Umbilical cord (tissue), 2 donors: ENCODE data around the gene B4GALT1. TPM values are rescaled to one million over a fixed set of nuclear protein-coding genes. Genes with fewer than 3 reads are reported as not detected.
"Not testable (repeated sequence)": the region's sequence is repeated elsewhere in the genome, so short reads cannot be mapped to it uniquely, and the experiment has no call there.

ENCODE experiments used
- DNase-seq: peaks from one replicate; pipeline ENCODE4 v3.0.0-alpha.2; 2015; ENCODE audit warnings: low spot score
- total RNA-seq: library from RNA; depleted of rRNA; stranded (reverse); fragments of >200 nt; gene quantifications from one replicate; pipeline ENCODE4 v1.2.3, GENCODE V29; 2014; ENCODE audit warnings: low replicate concordance; ENCODE audit not compliant: insufficient read depth

Gene B4GALT1
- total RNA-seq, 1 donor from 2014 or later, result 32.5 TPM

DNA sequence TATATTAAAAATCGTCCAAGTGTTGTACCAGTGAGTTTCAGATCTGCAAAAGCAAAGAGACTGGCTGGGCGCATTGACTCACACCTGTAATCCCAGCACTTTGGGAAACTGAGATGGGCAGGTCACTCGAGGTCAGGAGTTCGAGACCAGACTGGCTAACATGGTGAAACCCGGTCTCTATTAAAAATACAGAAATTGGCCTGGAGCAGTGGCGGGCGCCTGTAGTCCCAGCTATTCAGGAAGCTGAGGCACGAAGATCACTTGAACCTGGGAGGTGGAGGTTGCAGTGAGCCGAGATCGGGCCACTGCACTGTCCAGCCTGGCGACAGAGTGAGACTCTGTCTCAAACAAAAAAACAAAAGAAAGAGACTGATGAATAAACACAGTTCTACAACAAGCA lies 18.3 kb upstream of the B4GALT1 start:
- DNase-seq, result no peak

GRCh38 chr9:33184963-33185362 lies 17.8 kb upstream of the B4GALT1 start:
- DNase-seq, result peak; percentile 63

- no peak for DNase-seq
Measured at GRCh38 chr9:33182519-33182918, 15.4 kb upstream of the B4GALT1 start.

DNA sequence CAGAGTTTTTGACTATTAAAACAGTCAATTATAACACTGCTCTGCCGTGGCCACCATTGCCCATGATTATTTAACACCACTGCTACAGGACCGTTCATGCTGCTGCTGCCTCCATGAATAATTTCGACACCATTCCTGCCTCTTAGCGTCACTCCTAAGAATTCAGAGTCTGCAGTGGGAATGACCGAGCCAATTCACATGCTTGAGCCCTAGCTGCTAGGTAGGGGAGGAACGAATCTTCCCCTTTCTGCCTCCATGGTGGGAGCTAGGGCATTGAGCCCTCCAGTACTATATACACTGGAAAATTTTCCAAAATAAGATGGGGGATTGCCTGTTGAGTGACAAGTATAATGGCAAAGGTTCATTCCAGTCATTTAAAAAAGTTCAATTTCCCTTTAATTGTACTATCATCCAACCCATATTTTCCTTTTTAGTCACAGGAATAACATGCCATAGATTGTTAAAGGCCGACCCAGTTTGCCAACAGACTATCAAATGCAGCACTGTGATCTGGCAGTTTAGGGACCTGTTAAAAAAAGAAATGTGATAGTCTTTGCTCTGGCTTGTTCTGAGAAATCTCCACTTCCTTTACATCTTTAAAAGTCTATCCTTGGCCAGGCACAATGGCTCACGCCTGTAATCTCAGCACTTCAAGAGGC lies 13.5 kb upstream of the B4GALT1 start:
- DNase-seq, result no peak

- DNase-seq, result no peak
Measured at GRCh38 chr9:33178972-33179697, 12.0 kb upstream of the B4GALT1 start.

DNA sequence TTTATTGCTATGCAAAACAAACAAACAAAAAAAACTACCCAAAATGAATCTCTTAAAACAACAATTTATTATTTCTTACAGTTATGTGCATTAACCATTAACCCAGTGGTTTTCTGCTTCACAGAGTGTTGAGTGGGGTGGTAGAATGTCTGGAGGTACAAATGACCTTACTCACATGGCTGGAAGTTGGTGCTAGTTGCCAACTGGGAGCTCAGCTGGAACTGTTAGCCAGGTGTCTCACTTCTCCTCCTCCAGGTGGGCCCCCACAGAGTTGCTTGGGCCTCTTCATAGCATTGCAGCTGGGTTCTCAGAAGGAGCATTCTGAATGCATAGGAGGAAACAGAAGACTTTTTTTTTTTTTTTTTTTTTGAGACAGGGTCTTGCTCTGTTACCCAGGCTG lies 10.5 kb upstream of the B4GALT1 start:
- DNase-seq, result no peak

DNA sequence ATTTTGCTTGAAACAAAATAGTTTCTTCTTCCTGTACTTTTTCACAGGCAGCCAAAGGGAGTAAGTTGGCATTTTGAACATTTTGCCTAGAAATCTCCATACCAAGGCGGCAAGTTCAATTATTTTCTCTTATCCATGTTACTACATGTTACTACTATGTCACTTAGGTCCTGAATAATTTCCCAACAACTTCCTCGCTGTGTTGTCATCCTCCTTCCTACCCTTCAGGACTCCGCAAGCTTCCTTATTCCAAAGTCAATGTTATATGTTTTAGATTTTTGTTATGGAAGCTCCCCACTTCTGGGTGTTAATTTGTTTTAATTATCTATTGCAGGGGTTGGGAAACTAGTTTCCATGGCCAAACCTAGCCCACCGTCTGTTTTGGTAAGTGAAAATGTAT lies 9.9 kb upstream of the B4GALT1 start:
- no peak for DNase-seq

GRCh38 chr9:33175649-33176325 lies 8.7 kb upstream of the B4GALT1 start:
- no peak for DNase-seq

GRCh38 chr9:33172256-33173238 lies 5.4 kb upstream of the B4GALT1 start:
- DNase-seq, result peak; percentile 74

DNA sequence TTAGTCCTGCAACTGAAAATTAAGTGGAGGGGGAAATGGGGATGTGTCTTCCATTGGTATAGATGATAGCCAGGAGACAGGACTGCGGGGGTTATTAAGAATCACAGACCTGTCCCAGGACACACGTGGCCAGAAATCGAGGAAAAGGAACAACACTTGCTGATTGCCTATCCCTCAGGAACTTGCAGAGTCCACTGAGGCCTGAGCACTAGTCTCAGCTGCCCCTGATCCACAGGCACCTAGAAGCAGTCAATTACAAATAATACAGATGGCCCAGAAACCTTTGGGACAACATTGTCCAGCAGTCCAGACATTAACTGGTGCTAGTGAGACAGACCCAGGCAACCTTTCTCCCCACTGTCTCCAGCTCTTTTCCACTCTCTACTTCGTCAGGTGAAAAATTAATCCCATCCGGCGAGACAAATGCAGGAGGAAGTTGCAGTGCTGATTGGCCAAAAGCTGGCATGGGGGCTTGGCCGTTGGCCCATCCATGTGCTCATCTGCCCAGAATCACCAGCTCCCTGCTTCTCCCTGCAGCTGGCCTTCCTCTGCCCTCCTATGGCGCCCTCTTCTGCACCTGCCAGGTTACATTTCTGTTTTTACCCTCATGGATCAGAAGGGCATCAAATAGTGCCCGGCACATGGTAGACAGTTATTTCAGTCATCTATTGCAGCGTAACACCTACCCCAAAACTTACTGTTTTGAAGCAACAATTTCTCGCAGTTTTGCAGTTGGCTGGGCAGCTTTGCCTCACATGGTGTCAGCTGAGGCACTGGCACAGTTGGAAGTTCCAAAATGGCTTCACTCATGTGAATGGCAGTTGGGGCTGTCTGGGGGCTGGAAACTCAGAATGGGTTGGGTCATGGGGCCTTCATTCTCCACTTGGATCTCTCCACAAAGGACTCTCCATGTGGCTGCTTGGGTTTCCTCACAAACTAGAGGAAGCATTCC lies 3.6 kb upstream of the B4GALT1 start:
- no peak for DNase-seq

- DNase-seq, result no peak
Measured at GRCh38 chr9:33168941-33169544, 1.9 kb upstream of the B4GALT1 start.

DNA sequence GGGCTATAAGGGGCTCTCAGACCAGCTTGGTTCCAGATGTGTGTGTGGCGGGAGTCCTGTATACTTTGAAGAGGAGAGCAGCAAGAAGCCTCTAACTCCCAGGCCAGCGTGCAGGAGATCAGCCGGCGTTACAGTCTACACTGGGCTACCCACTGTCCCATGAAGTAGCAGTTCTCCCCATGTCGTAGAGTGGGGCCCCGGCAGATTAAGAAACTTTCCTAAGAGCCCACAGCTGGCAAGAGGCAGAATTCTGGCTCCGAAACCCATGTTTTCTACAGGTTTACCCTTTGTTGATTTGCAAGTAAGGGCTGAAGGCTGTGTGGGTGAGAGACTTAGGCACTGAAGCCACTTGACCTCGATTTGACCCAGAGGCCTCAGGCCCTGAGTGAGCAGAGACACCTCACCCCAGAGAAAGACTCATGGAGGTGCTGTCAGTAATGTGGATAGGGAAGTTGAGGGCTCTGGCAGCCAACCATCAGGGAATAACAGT lies 881 bp upstream of the B4GALT1 start:
- no peak for DNase-seq

DNA sequence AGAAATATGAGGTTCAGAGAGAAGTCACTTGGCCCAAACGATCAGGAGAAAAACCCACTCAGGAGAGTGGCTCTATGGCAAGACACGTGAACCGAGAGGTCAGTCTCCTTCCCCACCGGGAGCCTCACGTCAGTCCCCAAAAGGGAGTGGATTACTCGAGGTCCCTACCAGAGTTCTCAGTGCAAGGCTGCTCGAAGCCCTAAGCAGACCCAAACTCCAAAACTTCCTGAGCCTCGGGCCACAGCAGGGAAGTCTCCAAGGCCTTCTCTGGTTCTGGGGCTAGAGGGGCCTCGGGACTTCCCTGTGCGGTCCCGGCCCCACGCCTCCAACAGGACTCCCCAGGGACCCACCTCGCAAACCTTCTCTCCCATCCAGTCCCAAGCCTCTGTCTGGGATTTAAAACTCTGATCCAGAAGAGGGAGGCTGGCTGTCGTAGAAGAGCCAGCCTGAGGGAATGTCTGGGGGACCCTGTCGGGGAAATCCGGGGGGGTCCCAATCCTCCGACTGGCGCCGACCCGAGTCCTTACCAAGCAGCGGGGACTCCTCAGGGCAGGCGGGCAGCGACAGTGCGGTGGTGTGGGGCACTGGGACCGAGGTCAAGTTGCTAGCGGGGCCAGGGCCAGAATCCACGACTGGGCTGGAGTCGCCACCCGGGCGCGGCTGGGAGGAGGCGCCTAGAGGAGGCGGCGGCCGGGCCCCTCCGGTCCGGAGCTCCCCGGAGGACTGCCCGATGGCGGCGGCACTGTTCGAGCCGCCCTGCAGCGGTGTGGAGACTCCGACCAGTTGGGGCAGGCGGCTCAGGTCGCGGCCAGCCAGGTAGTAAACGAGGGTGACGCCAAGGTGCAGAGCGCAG lies 679 bp downstream of the B4GALT1 start:
- DNase-seq, result peak; percentile 54

GRCh38 chr9:33165263-33166151 lies 1.6 kb downstream of the B4GALT1 start:
- DNase-seq, result peak; percentile 42

DNA sequence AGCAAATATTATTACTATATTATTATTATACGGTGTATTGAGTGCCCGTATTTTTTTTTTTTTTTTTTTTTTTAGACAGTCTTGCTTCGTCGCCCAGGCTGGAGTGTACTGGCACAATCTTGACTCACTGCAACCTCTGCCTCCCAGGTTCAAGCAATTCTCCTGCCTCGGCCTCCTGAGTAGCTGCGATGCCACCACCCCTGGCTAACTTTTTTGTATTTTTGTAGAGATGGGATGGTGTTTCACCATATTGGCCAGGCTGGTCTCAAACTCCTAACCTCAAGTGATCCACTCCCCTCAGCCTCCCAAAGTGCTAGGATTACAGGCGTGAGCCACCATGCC lies 2.2 kb downstream of the B4GALT1 start:
- DNase-seq, result not testable (repeated sequence)

DNA sequence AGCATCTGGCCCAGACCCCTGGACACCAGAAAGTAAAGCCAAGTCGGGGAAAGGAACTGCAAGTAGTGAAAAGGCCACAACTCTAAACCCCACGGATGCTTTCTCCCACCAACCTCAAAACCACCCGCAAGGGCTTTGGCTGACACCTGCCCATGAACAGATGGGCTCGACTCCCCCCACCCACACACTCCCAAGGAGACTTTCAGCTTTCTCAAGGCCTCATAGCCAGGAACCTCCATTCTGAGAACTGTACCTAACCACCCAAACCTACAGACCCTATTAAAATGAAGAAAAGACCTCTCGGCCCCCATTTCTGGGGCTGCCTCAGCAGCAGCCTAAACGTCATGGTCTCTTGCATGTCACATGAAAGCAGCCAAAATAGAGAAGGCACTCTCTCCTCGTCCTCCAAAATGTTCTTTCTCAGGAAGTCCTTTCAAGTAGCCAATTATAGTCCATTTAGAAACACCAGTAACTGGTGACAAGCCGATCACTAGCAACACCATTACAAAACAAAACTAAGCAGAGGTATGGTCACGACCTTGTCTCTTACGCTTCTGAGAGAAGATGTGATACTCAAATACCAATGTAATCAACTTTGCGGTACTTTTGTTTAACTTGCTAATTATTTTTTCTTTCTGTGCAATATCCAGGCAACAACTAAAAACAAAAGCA lies 2.9 kb downstream of the B4GALT1 start:
- DNase-seq, result no peak

- DNase-seq, result no peak
Measured at GRCh38 chr9:33163433-33164137, 3.6 kb downstream of the B4GALT1 start.
